ENCODE measurements around the gene KLHDC3.

KLHDC3 gene

DNA sequence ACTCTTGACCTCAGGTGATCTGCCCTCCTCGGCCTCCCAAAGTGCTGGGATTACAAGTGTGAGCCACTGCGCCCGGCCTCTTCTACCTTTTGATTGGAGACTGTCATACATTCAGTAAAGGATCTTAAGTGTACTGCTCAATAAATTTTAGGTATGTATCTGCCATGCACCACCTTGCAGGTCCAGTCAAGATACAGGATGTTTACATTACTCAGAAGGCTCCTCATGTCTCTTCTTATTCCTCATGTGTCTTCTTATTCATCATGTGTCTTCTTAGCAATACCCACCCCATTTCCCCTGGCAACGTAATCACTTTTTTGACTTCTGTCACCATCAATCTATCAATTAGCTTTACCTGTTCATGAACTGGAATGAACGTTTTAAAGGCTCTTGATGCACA, 8.2 kb upstream of the KLHDC3 start:
- TF ChIP-seq, protein P1, sequence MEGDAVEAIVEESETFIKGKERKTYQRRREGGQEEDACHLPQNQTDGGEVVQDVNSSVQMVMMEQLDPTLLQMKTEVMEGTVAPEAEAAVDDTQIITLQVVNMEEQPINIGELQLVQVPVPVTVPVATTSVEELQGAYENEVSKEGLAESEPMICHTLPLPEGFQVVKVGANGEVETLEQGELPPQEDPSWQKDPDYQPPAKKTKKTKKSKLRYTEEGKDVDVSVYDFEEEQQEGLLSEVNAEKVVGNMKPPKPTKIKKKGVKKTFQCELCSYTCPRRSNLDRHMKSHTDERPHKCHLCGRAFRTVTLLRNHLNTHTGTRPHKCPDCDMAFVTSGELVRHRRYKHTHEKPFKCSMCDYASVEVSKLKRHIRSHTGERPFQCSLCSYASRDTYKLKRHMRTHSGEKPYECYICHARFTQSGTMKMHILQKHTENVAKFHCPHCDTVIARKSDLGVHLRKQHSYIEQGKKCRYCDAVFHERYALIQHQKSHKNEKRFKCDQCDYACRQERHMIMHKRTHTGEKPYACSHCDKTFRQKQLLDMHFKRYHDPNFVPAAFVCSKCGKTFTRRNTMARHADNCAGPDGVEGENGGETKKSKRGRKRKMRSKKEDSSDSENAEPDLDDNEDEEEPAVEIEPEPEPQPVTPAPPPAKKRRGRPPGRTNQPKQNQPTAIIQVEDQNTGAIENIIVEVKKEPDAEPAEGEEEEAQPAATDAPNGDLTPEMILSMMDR (IDR thresholded peaks at IDR 0.05; ENCODE audit: control insufficient read depth, extremely low read depth, insufficient read depth), result no peak
- no peak for DNase-seq (ENCODE audit: low read depth)
- no peak overlapping the region for H3K4me3 ChIP-seq (ENCODE audit: low read depth, low read length)

DNA sequence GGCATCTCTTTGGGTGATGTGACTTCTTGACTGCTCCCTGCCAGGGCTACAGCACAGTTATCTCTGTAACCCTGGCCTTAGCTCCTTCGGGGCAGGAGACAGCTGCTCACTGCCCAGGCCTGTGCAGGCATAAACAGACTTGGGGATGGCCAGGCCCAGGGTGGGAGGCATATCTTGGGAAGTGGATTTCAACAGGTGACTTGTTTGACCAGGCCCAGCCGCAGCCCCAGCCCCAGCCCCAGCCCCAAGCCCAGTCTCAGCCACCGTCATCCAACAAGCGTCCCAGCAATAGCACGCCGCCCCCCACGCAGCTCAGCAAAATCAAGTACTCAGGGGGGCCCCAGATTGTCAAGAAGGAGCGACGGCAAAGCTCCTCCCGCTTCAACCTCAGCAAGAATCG, 7.8 kb upstream of the KLHDC3 start:
- no peak overlapping the region for H3K4me3 ChIP-seq (ENCODE audit: low read depth, low read length)
- TF ChIP-seq, protein P1 (IDR thresholded peaks at IDR 0.05; ENCODE audit: control insufficient read depth, extremely low read depth, insufficient read depth), result no peak
- no peak for DNase-seq (ENCODE audit: low read depth)

DNA sequence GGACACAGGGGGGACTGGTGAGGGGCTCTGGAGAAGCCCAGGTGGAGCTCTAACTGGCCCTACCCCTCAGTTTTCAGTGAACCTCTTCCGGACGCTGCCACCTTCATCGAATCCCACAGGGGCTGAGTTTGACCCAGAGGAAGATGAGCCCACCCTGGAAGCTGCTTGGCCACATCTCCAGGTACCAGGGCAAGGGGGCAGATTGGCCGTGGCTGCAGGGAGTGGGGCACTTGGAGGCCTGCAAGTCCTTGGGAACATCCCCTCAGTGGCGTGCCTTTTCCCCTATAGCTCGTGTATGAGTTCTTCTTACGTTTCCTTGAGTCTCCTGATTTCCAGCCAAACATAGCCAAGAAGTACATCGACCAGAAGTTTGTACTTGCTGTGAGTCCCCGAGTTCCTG, 6.9 kb upstream of the KLHDC3 start:
- no peak overlapping the region for H3K4me3 ChIP-seq (ENCODE audit: low read depth, low read length)
- no peak for DNase-seq (ENCODE audit: low read depth)
- TF ChIP-seq, protein P1 (IDR thresholded peaks at IDR 0.05; ENCODE audit: control insufficient read depth, extremely low read depth, insufficient read depth), result no peak

DNA sequence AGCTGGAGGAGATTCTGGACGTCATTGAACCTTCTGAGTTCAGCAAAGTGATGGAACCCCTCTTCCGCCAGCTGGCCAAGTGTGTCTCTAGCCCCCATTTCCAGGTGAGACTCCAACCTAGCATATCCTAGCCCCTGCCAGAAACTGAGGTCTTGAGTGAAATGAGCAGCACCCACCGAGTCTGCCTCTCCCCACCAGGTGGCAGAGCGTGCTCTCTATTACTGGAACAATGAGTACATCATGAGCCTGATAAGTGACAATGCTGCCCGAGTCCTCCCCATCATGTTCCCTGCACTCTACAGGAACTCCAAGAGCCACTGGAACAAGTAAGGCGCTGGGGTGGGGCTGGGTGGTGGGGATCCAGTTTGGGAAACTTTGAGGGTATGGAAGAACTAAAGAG, 4.9 kb upstream of the KLHDC3 start:
- TF ChIP-seq, protein P1 (IDR thresholded peaks at IDR 0.05; ENCODE audit: control insufficient read depth, extremely low read depth, insufficient read depth), result peak; percentile 42; the same call in 1 of the 2 replicates
- DNase-seq (ENCODE audit: low read depth), result no peak
- no peak overlapping the region for H3K4me3 ChIP-seq (ENCODE audit: low read depth, low read length)

DNA sequence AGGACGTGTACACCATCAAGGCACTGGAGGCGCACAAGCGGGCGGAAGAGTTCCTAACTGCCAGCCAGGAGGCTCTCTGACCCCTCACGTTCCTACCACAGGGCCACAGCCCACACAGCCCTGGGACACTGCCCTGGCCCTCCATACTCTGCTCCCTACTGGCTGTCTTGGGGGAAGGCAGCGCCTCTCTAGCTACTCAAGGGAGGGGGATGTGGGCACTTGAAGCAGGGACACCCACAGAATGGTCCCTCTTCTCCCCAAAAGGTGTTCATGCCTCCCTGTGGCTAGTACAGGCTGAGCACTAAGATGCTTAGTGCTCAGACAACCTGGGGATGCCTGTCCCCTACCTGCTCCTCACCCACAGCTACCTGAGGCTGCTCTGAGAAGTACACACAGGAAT, 2.8 kb upstream of the KLHDC3 start:
- DNase-seq (ENCODE audit: low read depth), result no peak
- no peak overlapping the region for H3K4me3 ChIP-seq (ENCODE audit: low read depth, low read length)
- TF ChIP-seq, protein P1 (IDR thresholded peaks at IDR 0.05; ENCODE audit: control insufficient read depth, extremely low read depth, insufficient read depth), result no peak

DNA sequence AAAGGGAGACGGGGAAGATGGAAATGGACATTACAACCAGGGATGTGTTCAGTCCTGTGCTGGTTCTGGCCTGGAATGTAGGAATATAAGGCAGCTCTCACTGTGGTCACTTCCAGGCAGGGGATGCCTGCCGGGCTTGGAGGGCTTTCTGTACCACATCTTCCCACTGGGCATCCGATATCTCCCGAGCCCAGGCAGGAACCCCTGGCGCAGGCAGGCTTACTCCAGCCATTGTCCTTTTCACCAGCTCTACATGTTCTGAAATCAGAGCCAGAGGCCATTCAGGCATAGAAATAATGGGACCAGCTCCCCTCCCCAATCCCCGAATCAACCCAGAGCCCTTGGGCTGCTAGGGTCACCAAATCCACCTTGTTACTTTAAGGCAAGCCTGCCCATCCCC, 1.7 kb upstream of the KLHDC3 start:
- DNase-seq (ENCODE audit: low read depth), result no peak
- TF ChIP-seq, protein P1 (IDR thresholded peaks at IDR 0.05; ENCODE audit: control insufficient read depth, extremely low read depth, insufficient read depth), result no peak
- H3K4me3 ChIP-seq (ENCODE audit: low read depth, low read length), result peak overlapping the region; percentile 82

DNA sequence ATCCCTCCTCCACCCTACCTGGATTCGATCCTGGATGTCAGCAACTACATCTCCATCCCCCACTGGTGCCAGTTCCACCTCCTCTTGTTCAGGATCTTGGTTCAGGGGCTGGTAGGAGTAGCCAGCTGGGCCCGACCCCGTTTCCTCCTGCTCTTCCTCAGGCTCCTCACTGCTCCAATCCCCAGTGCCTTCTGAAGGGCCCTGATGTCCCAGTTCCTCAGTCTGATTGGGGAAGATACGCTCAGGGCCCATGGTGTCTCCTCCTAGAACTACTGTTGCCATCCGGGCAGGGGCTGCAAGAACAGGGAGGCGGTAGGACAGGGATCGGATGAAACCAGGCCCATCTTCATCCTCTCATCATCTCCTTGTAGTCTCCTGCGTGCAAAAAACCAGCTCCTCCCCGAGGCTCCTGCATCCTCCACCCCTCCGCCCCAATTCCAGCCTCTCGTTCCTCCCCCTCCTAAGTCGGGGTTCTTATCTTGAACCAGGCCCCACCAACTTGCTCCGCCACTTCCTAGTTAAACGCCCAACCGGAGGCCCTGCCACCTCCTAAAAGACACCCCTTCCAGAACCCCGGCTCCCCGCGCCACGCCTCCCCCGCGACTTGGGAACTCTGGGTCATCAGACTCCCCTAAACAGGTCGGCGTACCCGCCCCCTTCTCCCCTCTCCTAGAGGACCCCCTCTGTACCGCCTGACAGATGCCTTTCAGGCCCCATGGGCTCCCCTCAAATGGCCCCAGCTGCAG, 779 bp upstream of the KLHDC3 start:
- peak overlapping the region; percentile 82 for H3K4me3 ChIP-seq (ENCODE audit: low read depth, low read length)
- no peak for DNase-seq (ENCODE audit: low read depth)
- TF ChIP-seq, protein P1 (IDR thresholded peaks at IDR 0.05; ENCODE audit: control insufficient read depth, extremely low read depth, insufficient read depth), result no peak

Data from LNCaP clone FGC (cell line).